GM18868 (cell line): ENCODE results near the gene KMT5B.
A peak's percentile ranks its signal among the peaks of the same experiment; 100 is the strongest.
"Not testable (repeated sequence)": the region's sequence is repeated elsewhere in the genome, so short reads cannot be mapped to it uniquely, and the experiment has no call there.

Source experiments
- ATAC-seq: cut with Tn5 transposase; IDR thresholded peaks from one replicate; pipeline ENCODE4 v1.9.1; 2021; ENCODE audit warnings: mild to moderate bottlenecking, moderate library complexity; ENCODE audit not compliant: unreplicated experiment

Gene KMT5B

DNA sequence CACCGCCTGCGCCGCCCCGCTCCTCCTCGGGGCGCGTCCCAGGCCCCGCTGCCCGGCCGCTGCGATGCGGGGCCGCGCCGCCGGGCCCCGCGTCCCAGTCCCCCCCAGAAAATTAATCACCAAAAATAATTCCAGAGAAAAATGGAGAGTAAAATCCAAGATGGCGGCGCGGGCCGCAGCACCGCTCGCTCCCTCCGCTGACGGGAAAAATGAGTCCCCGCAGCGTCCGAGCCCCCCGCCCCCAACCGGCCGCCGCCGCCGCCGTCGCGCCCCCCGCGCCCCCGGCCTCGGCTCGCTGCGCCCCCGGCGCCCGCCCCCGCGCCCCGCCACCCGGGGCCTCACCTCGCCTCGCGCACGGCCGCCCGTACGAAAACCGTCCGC is at the start of gene KMT5B:
TSS of gene KMT5B (minus strand) at position 162 of the 381 bp plus-strand sequence. CDS start 23,220 bp downstream, outside the sequence.
- peak; percentile 8 for ATAC-seq

DNA sequence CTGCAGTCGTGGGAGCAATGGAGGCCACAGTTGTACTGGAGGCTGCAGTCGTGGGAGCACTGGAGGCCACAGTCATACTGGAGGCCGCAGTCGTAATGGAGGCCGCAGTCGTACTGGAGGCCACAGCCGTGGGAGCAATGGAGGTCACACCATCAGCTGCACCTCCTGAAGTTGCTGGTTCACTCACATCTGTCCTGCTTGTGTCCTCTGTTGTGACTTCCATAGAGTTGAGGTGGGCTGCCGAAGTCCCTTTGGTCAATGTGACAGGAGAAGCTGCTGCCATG is 49.4 kb upstream of the KMT5B start:
- no peak for ATAC-seq

DNA sequence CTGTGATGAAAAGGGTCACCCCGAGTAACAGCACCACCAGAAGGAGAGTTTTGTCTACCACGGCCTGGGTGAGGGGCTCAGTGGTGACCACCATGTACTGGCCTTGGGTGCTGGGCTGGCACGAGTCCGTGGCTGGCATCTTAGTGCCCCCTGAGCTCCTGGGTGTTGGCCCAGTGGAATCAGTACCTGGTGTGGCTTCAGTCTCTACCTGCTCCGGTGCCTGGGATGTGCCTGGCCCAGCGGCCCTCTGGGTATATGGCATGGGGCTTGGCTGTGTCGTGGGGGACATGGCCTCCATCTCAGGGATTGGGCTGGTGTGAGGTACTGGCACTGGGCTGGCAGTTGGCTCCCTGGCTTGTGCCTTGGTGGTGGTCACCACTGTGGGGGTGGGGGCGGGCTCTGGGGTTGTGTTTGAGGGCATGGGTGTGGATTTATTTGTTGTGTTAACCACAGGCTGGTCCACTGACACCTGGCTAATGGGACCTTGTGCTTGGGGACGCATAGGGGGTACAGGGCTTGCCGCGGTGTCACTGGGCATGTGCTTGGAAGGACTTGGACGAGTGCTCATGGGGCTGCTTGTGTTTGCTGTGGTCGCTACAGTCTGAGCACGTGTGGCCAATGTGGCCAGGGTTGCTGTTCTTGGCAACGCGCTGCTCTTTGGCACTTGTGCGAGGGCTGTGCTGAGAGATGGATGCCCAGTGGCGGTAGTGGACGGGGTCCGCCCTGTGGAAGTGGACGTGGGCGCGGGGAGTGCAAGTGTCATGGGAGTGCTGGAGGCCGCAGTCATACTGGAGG is 48.9 kb upstream of the KMT5B start:
- ATAC-seq, result no peak

DNA sequence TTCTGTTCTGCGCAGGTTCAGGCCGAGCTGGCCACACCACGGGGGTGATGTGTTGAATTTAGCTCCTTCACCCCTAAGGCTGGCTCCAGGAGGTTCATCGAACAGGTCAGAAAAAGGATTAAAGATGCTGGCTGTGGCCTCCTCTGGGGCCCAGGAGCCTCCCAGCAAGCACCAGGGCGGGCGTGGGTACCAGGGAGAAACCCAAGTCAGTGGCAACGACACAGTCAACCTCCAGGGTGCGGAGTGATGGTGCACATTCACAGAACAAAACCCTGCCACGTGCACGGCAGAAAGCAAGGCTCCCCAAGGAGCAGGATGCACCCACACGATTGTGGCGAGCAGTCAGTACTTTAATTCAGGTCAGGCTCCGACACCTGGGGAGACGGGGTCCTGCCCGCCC is 47.9 kb upstream of the KMT5B start:
- no peak for ATAC-seq

DNA sequence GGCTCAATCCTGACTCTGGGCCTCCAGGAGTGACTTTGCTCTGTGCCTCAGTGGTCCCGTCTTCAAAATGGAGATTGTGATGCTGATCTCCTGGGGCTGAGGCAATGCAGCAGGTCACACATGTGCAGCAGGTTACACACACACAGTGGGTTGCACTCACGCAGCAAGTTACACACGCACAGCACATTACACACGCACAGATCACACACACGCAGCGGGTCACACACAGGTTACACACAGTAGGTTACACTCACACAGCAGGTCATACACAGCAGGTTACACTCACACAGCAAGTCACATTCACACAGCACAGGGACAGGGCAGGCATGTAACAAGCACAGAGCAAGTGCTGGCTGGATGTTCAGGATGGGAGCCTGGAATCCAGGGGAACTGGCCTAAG is 47.4 kb upstream of the KMT5B start:
- no peak for ATAC-seq

DNA sequence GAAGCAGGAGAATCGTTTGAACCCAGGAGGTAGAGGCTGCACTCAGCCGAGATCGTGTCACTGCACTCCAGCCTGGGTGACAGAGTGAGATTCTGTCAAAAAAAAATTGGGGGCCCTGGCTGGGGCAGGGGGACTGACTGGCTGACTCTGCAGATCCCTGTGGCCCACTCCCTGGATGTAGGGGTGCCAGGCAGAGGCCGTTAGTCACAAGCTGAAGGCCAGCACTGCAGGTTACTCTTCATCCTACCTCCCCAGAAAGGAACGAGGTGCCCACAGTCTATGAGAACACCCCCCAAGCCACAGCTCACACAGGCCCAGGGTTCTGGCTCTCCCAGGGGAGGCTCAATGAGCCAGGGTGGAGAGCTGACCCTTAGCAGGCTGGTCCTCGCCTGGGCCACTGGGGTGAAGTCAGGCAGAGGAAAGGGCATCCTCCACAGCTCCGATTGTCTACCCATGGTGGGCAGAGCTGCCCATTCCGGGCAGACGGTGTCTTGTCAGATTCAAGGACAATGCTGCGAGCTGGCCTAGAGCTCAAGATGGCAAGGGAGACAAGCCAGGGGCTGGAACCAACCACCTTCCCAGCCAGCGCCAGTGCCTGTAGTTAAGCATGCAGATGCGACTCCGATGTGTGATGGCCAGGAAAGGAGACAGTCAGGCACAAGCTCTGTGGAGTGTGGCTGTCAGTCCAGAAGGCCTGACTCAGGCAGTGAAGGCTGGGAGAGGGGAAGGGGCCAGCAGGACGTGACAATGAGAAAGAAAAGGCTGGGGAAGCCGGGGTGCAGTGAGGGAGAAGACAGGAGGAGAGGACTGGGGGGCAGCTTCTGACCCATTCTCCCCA is 46.2 kb upstream of the KMT5B start:
- ATAC-seq, result no peak

DNA sequence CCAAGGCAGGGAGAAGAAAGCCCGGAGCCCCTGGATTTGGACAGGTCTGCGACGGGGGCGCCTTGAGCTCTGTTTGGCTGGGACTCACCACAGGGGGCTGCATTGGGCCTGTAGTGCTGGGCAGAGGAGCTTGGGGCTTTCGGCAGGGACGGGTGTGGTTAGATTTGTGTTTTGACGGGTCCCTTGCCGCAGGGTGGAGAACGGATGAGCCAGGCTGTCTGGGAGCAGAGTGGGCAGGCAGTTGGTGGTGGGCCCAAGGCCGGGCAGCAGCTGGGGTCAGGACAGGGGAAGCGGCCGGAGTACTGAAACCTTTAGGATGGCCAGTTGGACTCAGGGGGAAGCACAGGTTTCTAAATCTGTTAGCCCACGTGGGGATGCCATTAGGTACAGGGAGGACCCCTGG is 45.3 kb upstream of the KMT5B start:
- no peak for ATAC-seq

DNA sequence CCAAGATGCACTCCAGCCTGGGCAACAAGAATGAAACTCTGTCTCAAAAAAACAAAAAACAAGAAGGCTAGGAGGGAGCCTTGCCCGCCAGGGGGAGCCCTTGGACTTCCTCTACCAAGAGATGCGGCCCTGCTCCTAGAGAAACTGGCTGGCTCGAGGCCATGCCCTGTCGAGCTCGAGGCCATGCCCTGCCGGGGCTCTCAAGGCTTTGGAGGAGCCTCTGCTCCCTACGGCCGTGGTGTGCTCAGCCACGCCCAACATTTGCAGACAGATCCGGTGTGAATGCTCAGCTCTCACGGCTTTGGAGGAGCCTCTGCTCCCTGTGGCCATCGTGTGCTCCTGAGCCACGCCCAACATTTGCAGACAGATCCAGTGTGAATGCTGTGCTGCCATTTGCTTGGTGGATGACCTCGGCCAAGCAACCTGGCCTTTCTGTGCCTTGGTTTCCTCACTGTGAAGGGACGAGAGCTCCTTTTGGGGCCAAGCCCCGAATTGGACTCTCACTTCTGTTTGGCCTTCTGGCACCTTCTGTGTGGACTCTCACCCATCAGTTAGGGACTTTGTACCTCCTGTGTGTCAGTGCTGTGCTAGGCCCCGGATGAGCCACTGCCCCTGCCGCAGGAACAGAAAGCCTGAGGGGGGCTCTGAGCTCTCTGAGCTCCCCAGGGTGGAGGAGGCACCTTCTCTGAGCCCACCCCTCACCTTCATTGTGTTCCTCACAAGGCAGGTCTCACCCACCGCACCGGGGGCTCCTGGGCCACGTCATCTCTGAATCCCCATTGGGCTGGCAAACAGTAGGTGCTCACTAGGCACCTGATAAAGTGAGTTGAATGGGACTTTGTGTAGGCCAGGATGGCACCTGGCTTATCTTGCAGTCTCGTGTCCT is 44.6 kb upstream of the KMT5B start:
- no peak for ATAC-seq

DNA sequence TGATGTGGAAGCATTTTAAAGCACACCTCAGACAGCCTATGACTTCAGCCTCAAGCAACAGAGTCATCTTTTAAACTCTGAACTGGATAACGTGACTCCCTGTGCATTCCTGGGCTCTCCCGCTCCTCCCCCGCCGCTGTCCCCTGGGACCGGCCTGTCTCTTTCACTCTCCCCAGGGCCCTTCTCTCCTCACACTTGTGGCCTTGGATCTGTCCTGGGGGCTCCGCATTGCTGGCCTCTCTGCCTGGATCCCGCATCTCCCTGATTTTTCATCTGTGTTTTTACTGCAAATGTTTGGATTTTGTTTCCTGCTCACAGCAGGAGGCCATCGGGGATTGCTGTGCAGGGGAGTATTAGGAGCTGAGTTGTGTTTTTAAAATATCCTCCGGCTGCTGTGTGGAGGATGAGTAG is 43.2 kb upstream of the KMT5B start:
- ATAC-seq, result no peak

DNA sequence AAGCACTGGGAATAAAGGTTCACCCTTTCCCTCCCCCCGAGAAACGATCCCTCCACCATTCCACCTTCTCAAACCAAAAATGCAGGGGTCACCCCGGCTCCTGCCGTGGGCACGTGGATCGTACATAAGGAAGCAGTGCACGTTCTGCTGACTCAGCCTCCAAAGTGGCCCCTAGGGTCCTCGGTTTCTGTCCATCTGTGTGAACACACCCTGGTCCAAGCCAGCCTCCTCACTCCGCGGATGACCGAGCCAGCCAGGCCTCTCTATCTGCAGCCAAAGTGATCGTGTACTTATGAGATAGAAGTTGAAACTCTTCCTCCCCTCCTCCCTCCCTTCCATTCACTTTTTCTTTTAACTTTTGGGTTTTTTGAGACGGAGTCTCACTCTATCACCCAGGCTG is 42.4 kb upstream of the KMT5B start:
- ATAC-seq, result no peak

DNA sequence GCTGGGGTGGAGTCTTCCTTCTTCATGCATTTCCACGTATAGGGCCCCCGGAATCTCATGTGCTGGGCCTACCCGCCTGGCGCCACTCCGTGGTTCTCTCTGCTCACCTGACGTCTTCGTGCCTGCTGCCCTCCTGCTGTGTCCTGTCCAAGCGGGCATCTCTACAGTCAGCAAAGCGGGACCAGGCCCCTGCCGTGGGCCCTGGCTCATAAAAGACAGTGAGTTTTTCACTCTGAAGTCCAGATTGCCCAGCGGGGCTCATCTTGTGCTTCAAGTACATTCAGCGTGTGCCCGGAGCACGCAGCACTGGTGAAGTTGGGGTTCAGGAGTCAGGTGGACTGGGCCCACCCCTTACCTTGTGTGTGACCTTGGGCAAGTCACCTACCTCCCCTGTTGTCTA is 41.3 kb upstream of the KMT5B start:
- no peak for ATAC-seq

DNA sequence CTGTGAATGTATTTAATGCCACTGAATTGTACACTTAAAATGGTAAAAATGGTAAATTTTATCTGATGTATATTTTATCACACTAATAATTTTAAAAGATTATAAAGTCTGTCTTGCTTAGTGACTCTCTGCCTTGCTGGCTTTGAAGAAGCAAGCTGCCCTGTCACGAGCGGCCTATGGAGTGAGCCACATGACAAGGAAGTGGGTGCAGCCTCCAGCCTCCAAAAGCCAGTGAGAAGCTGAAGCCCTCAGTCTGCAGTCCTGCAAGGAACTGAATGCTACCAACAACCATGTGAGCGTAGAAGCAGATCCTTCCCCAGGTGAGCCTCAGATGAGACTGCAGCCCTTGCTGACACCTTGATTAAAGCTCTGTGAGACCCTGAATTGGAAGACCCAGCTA is 38.7 kb upstream of the KMT5B start:
- no peak for ATAC-seq

DNA sequence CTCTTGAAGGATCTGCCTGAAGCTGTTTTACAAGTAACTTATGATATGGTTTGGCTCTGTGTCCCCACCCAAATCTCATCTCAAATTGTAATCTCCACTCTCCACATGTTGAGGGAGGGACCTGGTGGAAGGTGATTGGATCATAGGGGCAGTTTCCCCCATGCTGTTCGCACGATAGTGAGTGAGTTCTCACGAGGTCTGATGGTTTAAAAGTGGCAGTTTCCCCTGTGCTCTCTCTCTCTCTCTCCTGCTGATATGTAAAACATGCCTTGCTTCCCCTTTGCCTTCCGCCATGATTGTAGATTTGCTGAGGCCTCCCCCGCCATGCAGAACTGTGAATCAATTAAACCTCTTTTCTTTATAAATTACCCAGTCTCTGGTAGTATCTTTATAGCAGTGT is 31.8 kb upstream of the KMT5B start:
- ATAC-seq, result not testable (repeated sequence)

DNA sequence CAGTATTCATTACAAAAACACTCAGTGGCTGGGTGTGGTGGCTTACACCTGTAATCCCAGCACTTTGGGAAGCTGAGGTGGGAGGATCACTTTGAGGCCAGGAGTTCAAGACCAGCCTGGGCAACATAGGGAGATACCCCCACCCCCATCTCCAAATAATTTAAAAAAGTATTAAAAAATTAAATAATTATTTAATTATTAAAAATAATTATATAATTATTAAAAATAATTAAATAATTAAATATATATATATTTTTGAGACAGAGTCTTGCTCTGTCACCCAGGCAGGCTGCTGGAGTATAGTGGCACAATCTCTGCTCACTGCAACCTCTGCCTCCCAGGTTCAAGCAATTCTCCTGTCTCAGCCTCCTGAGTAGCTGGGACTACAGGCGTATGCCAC is 30.8 kb upstream of the KMT5B start:
- ATAC-seq, result not testable (repeated sequence)

DNA sequence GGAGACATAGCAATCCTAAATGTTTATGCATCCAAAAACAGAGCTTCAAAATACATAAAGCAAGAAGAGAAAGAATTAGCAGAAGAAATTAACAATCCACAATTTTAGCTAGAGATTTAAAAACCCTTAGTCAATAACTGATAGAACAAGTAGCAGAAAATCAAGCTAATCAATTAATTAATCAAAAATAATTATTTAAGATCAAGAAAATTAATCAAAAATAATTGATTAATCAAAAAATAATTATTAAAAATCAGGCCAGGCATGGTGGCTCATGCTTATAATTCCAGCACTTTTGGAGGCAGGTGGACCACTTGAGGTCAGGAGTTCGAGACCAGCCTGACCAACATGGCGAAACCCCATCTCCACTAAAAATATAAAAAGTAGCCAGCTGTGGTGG is 29.5 kb upstream of the KMT5B start:
- ATAC-seq, result no peak

DNA sequence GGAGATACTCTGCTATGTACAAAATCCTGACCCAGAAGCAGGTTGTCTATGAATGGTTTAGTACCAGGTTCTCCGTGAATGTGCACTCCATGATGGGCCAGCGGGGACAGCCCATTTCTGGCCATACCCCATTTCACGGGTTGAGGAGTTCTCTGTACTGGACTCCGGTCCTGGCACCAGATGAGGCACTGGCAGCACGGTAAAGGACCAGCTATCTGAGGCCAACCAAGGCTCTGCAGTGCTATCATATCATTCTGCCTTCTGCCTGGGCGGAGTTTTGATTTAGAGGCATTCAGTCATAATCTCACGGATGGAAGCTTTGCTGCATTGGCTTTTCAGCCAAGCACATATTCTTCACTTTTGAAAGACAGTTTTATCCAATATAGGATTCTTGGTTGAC is 18.5 kb upstream of the KMT5B start:
- ATAC-seq, result no peak

DNA sequence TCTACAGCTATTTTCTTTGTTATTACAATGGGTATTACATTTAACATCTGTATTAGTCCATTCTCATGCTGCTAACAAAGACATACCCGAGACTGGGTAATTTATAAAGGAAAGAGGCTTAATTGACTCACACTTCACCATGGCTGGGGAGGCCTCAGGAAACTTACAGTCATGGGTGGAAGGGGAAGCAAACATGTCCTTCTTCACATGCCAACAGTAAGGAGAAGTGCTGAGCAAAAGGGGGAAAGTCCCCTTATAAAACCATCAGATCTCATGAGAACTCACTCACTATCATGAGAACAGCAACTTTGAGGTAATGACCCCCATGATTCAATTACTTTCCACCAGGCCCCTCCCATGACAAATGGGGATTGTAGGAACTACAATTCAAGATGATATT is 16.5 kb upstream of the KMT5B start:
- ATAC-seq, result no peak

DNA sequence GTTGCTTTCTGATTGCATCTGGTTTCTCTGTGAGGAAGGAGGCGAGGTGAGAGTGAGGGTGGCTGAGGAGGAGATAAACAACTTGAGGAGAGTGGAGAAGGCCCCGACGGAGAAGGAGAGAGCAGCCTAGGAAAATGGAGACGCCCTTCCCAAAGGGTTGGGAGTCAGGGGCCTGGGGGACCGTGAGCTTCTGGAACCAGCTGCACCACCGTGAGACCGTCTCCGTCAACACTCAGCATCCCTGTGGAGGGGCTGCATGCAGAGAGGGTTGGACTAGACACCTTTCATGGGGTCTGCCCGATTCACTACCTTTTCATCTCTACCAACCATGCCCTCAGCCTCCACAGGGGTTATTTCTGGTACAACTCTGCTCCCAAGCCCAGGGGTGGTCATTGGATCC is 13.3 kb upstream of the KMT5B start:
- ATAC-seq, result no peak

DNA sequence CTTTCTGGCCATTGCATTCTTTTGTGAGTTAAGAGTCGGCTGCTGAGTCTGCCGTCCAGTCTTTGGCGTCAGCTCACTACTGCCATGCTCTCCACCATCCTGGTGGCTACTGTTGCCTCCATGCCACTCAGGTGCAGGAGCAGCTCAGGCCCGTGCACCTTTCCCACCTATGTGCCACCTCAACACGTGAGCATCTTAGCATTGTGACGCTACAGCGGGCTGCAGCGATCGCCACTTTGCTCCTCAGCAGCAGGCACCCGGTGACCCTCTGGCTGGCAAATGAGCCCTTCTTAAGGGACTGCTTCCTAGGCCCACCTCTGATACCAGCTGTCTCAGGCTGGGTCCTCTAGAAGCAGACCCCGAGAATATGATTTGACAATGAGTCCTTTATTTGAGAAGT is 11.5 kb upstream of the KMT5B start:
- ATAC-seq, result no peak

DNA sequence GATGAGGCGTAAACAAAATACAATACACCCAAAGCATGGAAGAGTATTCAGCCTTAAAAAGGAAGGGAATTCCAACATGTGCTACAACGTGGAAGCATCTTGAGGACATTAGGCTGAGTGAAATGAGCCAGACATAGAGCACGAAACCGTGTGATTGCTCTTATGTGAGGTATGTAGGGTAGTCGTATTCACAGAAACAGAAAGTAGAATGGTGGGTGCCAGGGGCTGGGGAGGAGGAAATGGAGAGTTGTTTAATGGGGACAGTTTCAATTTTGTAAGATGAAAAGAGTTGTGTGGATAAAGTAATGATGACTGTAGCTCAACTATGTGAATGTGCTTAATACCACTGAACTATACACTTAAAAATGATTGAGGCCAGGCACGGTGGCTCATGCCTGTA is 10.2 kb upstream of the KMT5B start:
- ATAC-seq, result no peak

DNA sequence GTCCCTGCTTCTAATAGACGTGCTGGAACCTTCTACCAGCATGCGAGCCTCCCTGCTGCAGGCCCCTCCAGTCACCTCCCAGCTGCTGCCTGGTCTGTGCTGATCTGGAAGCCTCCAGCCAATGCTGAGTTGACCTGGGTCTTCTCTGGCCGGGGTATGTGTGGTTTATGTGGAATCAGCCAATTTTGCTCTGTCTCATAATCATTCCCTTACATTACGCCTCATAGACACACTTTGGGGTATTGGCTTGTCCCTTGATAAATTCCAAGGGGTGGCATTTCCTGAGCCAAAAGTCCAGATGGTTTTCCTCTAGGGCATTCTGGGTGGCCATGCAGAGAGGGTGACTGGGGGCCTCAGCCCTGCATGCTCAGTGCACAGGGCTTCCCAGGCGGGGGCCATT is 8.3 kb upstream of the KMT5B start:
- ATAC-seq, result no peak
